Stimulated activated CD4-positive, alpha-beta T cell treated with anti-CD3 and anti-CD28 coated beads, Interleukin-1b, Interleukin-23, amount 100 ng/mL, for 4 hours (primary cell): ENCODE results near the gene CLIP2.
"Not testable (repeated sequence)": the region's sequence is repeated elsewhere in the genome, so short reads cannot be mapped to it uniquely, and the experiment has no call there.

Experiments
- DNase-seq, 2 donors: peaks; one replicate each; pipeline ENCODE4 v3.0.0-alpha.2; 2020; ENCODE audit warnings: low read depth in 2 of 2

The CLIP2 gene

GRCh38 chr7:74430961-74431466 is 141.8 kb downstream of the CLIP2 start:
- DNase-seq: no peak

GRCh38 chr7:74437291-74437571 is 148.0 kb downstream of the CLIP2 start:
- not testable (repeated sequence) for DNase-seq

- DNase-seq: no peak
Observed at GRCh38 chr7:74438327-74438726, 149.1 kb downstream of the CLIP2 start.

- DNase-seq: no peak
Observed at GRCh38 chr7:74439541-74439940, 150.3 kb downstream of the CLIP2 start.

- DNase-seq: not testable (repeated sequence)
Observed at GRCh38 chr7:74440143-74440542, 150.9 kb downstream of the CLIP2 start.

- DNase-seq: no peak
Observed at GRCh38 chr7:74441801-74442200, 152.6 kb downstream of the CLIP2 start.

GRCh38 chr7:74443543-74444247 is 154.5 kb downstream of the CLIP2 start:
- no peak for DNase-seq

GRCh38 chr7:74449144-74449543 is 159.9 kb downstream of the CLIP2 start:
- no peak for DNase-seq

- peak; percentile 32 to 71 for DNase-seq
Observed at GRCh38 chr7:74449809-74450397, 160.7 kb downstream of the CLIP2 start.

GRCh38 chr7:74452748-74453321 is 163.6 kb downstream of the CLIP2 start:
- peak in 1 of 2 donors; percentile 17 for DNase-seq

- DNase-seq: peak in 1 of 2 donors; percentile 30
Observed at GRCh38 chr7:74453322-74454011, 164.3 kb downstream of the CLIP2 start, which contains the start of gene GTF2IRD1. TSS of gene GTF2IRD1 (plus strand) at chr7:74453906. CDS start at chr7:74508081, 54,175 bp downstream.

GRCh38 chr7:74454021-74454924 is 165.1 kb downstream of the CLIP2 start:
- peak in 1 of 2 donors; percentile 2 for DNase-seq

- DNase-seq: no peak
Observed at GRCh38 chr7:74454925-74455288, 165.7 kb downstream of the CLIP2 start.

- DNase-seq: no peak
Observed at GRCh38 chr7:74455291-74455804, 166.1 kb downstream of the CLIP2 start.
